Sigmoid colon (tissue), 7 donors: ENCODE measurements around the gene PTX3. TPM values are rescaled to one million over a fixed set of nuclear protein-coding genes. Genes with fewer than 3 reads are reported as not detected.

Experiments used
- DNase-seq: peaks from one replicate; pipeline ENCODE4 v3.0.0-alpha.2; 2019
- H3K27ac ChIP-seq, 4 donors: fragments of 200-600 bp; sonication (generic); one replicate each; pipeline ENCODE4 v1.5.1; 2016 to 2019; ENCODE audit warnings: mild to moderate bottlenecking in 1 of 4
- H3K27me3 ChIP-seq, 3 donors: fragments of 200-600 bp; sonication (generic); one replicate each; pipeline ENCODE4 v1.5.1; 2019; ENCODE audit warnings: mild to moderate bottlenecking in 1 of 3
- H3K36me3 ChIP-seq, 4 donors: fragments of 200-600 bp; sonication (generic); one replicate each; pipeline ENCODE4 v1.5.1; 2016 to 2019
- H3K4me1 ChIP-seq, 4 donors: fragments of 200-600 bp; sonication (generic); one replicate each; pipeline ENCODE4 v1.5.1; 2017 to 2019
- H3K4me3 ChIP-seq, 4 donors: fragments of 200-600 bp; sonication (generic); one replicate each; pipeline ENCODE4 v1.5.1; 2017 to 2019; ENCODE audit warnings: mild to moderate bottlenecking in 2 of 4, moderate library complexity in 1 of 4
- H3K9me3 ChIP-seq, 4 donors: fragments of 200-600 bp in 3 of 4; sonication (generic) in 3 of 4; one replicate each; pipeline versions ENCODE4 v1.5.1 to v1.6.1; 2013 to 2019
- EP300 ChIP-seq, 4 donors: sonication (generic); formaldehyde crosslinking; IDR thresholded peaks; one replicate each; pipeline ENCODE4 v1.6.1; 2017; ENCODE audit warnings: antibody characterized with exemption in 4 of 4
- POLR2A ChIP-seq, 2 donors: fragments of 450-650 bp; IDR thresholded peaks; one replicate each; pipeline ENCODE4 v1.6.1; 2016; ENCODE audit warnings: antibody characterized with exemption in 2 of 2, mild to moderate bottlenecking in 2 of 2, moderate library complexity in 2 of 2
- POLR2AphosphoS5 ChIP-seq, 4 donors: sonication (generic); formaldehyde crosslinking; IDR thresholded peaks; one replicate each; pipeline ENCODE4 v1.6.1; 2017; ENCODE audit warnings: antibody characterized with exemption in 4 of 4
- WGBS, 2 donors: extraction: QIAGEN DNeasy Blood & Tissue Kit; methylation state at CpG; one replicate each; pipeline ENCODE4 v1.1.7; 2013; 5-methylcytosine and 5-hydroxymethylcytosine counted together
- intact Hi-C: fragments of 100-400 bp; cut with DNase I; formaldehyde crosslinking; loops from one replicate; pipeline ENCODE4 v1.15.1; 2023
- polyA plus RNA-seq, 3 donors: library from polyadenylated mRNA; stranded (reverse); fragments of 200-250 nt; gene quantifications; one replicate each; pipeline ENCODE4 v1.2.3, GENCODE V29; 2013
- total RNA-seq, 4 donors: library from RNA; depleted of rRNA; stranded (reverse); fragments of >200 nt; gene quantifications; one replicate each; pipeline ENCODE4 v1.1.0, GENCODE V29; 2016
- TF ChIP-seq, protein P1 (sequence below), 4 experiments: fragments of 450-650 bp in 3 of 4; fragments of 200-600 bp in 1 of 4; IDR thresholded peaks; one replicate each; pipeline ENCODE4 v1.5.1; 2016 to 2019; ENCODE audit warnings: antibody characterized with exemption in 4 of 4, mild to moderate bottlenecking in 3 of 4, moderate library complexity in 2 of 4
- donor health status: healthy with polysubstance abuse.
- donor health status: Bipolar disorder and iron deficiency.
- donor health status: healthy.

PTX3 gene
- total and polyA plus RNA-seq, 7 donors, result 0.69 to 34.2 (median 5.4) TPM

DNA sequence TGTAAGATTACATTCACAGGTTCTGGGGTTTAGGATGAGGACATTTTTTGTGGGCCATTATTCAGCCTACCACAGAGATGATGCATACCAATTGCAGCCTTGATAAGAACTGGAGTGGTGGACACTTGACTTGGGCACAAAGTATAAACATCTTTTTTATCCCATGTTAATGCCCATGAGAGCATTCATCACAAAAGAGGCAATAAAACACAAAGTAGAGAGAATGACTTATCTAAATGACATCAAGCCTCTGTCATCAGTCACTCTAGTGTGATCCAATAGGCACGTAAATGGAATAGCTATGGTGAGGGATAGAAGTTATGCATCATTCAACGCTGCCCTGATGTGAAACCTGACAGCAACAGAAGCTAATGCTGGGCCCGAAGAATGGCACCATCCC is 40.8 kb downstream of the PTX3 start:
- Histone ChIP-seq H3K27ac (no peak overlapping the region), H3K36me3 (no peaks in the 10 kb centered on the region), H3K27me3 (no peaks in the 10 kb centered on the region), H3K4me1 (no peaks in the 10 kb centered on the region), H3K4me3 (no peak overlapping the region), H3K9me3 (no peaks in the 10 kb centered on the region)
- TF ChIP-seq POLR2A (IDR thresholded peaks at IDR 0.05), result no peak
- TF ChIP-seq, protein P1, sequence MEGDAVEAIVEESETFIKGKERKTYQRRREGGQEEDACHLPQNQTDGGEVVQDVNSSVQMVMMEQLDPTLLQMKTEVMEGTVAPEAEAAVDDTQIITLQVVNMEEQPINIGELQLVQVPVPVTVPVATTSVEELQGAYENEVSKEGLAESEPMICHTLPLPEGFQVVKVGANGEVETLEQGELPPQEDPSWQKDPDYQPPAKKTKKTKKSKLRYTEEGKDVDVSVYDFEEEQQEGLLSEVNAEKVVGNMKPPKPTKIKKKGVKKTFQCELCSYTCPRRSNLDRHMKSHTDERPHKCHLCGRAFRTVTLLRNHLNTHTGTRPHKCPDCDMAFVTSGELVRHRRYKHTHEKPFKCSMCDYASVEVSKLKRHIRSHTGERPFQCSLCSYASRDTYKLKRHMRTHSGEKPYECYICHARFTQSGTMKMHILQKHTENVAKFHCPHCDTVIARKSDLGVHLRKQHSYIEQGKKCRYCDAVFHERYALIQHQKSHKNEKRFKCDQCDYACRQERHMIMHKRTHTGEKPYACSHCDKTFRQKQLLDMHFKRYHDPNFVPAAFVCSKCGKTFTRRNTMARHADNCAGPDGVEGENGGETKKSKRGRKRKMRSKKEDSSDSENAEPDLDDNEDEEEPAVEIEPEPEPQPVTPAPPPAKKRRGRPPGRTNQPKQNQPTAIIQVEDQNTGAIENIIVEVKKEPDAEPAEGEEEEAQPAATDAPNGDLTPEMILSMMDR (IDR thresholded peaks at IDR 0.05), result no peak
- TF ChIP-seq POLR2AphosphoS5 (IDR thresholded peaks at IDR 0.05), result no peak
- TF ChIP-seq EP300 (IDR thresholded peaks at IDR 0.05), result no peak
- WGBS, 2 donors, result 86 to 91% methylated on average over 3 of the region's 3 CpGs
- DNase-seq, result no peak
- intact Hi-C loops, result no loop called here

DNA sequence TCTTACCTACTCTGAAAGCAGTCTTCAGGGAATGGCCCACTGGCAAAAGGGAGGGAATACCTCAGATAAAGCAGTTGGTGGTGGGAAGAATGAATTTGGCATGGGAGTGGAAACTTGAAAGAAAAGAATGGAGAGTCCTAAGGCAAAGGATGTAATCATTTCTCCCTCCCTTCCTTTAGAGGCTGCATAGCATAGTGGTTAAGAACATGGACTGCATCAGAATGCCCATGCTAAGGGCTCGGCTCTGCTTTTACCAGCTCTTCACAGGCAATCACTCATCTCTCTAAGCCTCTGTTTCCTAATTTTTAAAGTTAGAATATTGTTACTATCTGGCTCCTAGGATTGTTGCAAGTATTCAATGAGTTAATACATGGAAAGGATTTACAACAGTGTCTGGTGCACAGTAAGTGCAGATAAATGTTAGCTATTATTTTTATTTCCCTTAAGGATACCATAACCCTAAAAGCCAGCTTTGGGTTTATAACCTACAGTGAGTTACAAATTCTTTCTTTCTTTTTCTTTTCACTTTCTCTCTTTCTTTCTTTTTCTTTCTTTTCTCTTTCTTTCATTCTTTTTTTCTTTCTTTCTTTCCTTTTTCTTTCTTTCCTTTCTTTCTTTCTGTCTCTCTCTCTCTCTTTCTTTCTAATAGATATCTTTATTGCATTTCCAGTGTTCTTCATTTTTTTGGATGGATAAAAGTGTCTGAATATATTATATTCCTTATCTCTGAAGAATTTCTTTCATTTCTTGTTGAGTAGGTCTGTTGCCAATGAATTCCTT is 43.0 kb downstream of the PTX3 start:
- H3K27me3 ChIP-seq, result no peaks in the 10 kb centered on the region
- no peak for DNase-seq
- H3K27ac ChIP-seq, result no peak overlapping the region
- H3K4me3 ChIP-seq, result no peak overlapping the region
- TF ChIP-seq POLR2AphosphoS5 (IDR thresholded peaks at IDR 0.05), result no peak
- TF ChIP-seq EP300 (IDR thresholded peaks at IDR 0.05), result no peak
- no peak for TF ChIP-seq POLR2A (IDR thresholded peaks at IDR 0.05)
- TF ChIP-seq, protein P1 (IDR thresholded peaks at IDR 0.05), result no peak
- WGBS, 2 donors, result 83 to 98% methylated on average over 1 of the region's 1 CpG
- intact Hi-C loops, result no loop called here
- no peaks in the 10 kb centered on the region for H3K9me3 ChIP-seq
- no peaks in the 10 kb centered on the region for H3K4me1 ChIP-seq
- H3K36me3 ChIP-seq, result no peaks in the 10 kb centered on the region

DNA sequence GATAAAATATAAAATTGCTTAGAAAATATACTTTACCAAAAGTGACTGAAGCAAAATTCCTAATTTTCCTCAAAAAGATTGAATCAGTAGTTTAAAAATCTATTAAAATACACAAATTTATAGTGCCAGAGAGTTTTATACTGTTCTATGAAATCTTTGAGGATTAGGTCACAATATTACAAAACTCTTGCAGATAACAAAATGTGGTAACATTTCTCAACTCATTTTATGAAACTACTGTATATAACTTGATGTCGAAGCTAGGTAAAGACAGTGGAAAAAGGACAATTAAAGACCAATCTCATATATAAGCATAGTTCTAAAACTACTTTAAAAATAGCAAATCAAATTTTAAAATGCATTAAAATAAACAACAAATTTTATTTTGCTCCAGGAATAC is 50.7 kb downstream of the PTX3 start:
- TF ChIP-seq EP300 (IDR thresholded peaks at IDR 0.05) (no peak), POLR2A (IDR thresholded peaks at IDR 0.05) (no peak), POLR2AphosphoS5 (IDR thresholded peaks at IDR 0.05) (no peak)
- TF ChIP-seq, protein P1 (IDR thresholded peaks at IDR 0.05), result no peak
- intact Hi-C loops, result no loop called here
- no peaks in the 10 kb centered on the region for H3K36me3 ChIP-seq
- H3K4me3 ChIP-seq, result no peak overlapping the region
- H3K4me1 ChIP-seq, result no peaks in the 10 kb centered on the region
- H3K27me3 ChIP-seq, result no peaks in the 10 kb centered on the region
- no peak overlapping the region for H3K27ac ChIP-seq
- 38 to 91% methylated on average over 1 of the region's 1 CpG for WGBS, 2 donors
- DNase-seq, result no peak
- H3K9me3 ChIP-seq, result no peaks in the 10 kb centered on the region

DNA sequence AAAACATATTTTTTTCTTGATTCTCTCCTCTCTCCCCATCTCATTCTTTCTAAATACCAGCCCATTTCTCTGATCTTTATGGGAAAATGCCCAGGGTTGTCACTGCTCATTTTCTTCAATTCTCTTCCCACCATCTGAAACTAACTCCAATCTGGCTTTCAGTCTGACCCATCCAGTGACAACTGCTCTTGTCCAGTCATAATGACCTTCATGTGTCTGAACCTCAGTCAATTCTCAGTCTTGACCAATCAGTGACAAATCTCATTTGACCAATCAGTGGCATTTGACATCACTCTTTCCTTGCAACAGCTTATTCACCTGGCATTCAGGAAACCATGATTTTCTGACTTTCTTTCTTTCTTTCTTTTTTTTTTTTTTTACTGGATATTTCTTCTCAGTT is 51.5 kb downstream of the PTX3 start:
- H3K27me3 ChIP-seq, result no peaks in the 10 kb centered on the region
- intact Hi-C loops, result no loop called here
- no peaks in the 10 kb centered on the region for H3K36me3 ChIP-seq
- no peak for DNase-seq
- no peak for TF ChIP-seq POLR2A (IDR thresholded peaks at IDR 0.05)
- TF ChIP-seq POLR2AphosphoS5 (IDR thresholded peaks at IDR 0.05), result no peak
- TF ChIP-seq, protein P1 (IDR thresholded peaks at IDR 0.05), result no peak
- no peak for TF ChIP-seq EP300 (IDR thresholded peaks at IDR 0.05)
- no peak overlapping the region for H3K4me3 ChIP-seq
- H3K9me3 ChIP-seq, result no peaks in the 10 kb centered on the region
- no peaks in the 10 kb centered on the region for H3K4me1 ChIP-seq
- H3K27ac ChIP-seq, result no peak overlapping the region

DNA sequence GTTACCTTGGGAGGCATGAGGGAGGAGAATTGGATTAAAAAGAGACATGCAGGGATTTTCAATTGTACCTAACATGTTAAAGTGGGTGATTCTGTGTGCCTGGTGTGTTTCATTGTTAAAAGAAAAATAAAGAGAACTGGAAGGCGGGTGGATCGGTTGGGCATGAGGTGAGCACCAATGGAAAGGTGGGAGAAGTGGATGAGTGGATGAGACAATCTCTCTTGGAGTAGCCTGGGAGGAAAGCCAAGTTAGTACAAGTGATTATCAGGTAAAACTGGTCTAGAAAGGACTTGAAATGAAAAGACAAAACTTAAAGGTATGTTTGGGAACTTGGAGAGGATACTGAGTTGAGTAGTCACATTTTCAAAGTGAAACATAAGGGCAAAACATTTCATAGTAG is 54.5 kb downstream of the PTX3 start:
- WGBS, 2 donors, result 97 to 98% methylated on average over 2 of the region's 2 CpGs
- Histone ChIP-seq H3K9me3 (no peaks in the 10 kb centered on the region), H3K4me1 (no peaks in the 10 kb centered on the region), H3K27me3 (no peaks in the 10 kb centered on the region), H3K27ac (no peak overlapping the region), H3K36me3 (no peaks in the 10 kb centered on the region), H3K4me3 (no peak overlapping the region)
- TF ChIP-seq, protein P1 (IDR thresholded peaks at IDR 0.05), result no peak
- TF ChIP-seq POLR2A (IDR thresholded peaks at IDR 0.05), result no peak
- DNase-seq, result no peak
- intact Hi-C loops, result no loop called here
